Prostate gland (tissue), 2 donors: ENCODE measurements around the gene DDX49. TPM values are rescaled to one million over a fixed set of nuclear protein-coding genes. Genes with fewer than 3 reads are reported as not detected.

Experiments
- DNase-seq: peaks from one replicate; pipeline ENCODE4 v3.0.0-alpha.2; 2019; ENCODE audit warnings: low spot score
- H3K27ac ChIP-seq, 2 donors: fragments of 200-600 bp; sonication (generic); 2 replicates each; pipeline ENCODE4 v1.5.1; 2017 to 2019
- H3K27me3 ChIP-seq: fragments of 200-600 bp; sonication (generic); replicated peaks from 2 replicates; pipeline ENCODE4 v1.5.1; 2019; ENCODE audit not compliant: insufficient read depth
- H3K36me3 ChIP-seq, 2 donors: fragments of 200-600 bp; sonication (generic); 1 replicate in 1 of 2; 2 replicates in 1 of 2; pipeline versions ENCODE4 v1.5.1 to v1.8.1; 2017 to 2019
- H3K4me1 ChIP-seq: fragments of 200-600 bp; sonication (generic); replicated peaks from 2 replicates; pipeline ENCODE4 v1.5.1; 2019
- H3K4me3 ChIP-seq, 2 donors: fragments of 200-600 bp; sonication (generic); 2 replicates each; pipeline ENCODE4 v1.5.1; 2017 to 2019
- H3K9me3 ChIP-seq: fragments of 200-600 bp; sonication (generic); 2 replicates; pipeline ENCODE4 v1.5.1; 2017
- POLR2A ChIP-seq: fragments of 450-650 bp; IDR thresholded peaks from one replicate; pipeline ENCODE4 v1.6.1; 2016; ENCODE audit warnings: antibody characterized with exemption, mild to moderate bottlenecking
- POLR2AphosphoS5 ChIP-seq: sonication (generic); formaldehyde crosslinking; IDR thresholded peaks from one replicate; pipeline ENCODE4 v1.6.1; 2017; ENCODE audit warnings: antibody characterized with exemption
- WGBS: methylation state at CpG from one replicate; pipeline ENCODE4 v1.1.5; 2018; 5-methylcytosine and 5-hydroxymethylcytosine counted together
- intact Hi-C: fragments of 100-400 bp; cut with DNase I; formaldehyde crosslinking; loops from one replicate; pipeline ENCODE4 v1.14.2; 2022
- total RNA-seq, 2 donors: library from RNA; depleted of rRNA; stranded (reverse); fragments of >200 nt; gene quantifications; one replicate each; pipeline ENCODE4 v1.1.0, GENCODE V29; 2016
- TF ChIP-seq, protein P1 (sequence below), 4 experiments: fragments of 200-600 bp in 2 of 4; fragments of 450-650 bp in 2 of 4; sonication (generic) in 2 of 4; IDR thresholded peaks; 1 replicate in 3 of 4; 2 replicates in 1 of 4; pipeline ENCODE4 v1.5.1; 2016 to 2019; ENCODE audit warnings: antibody characterized with exemption in 4 of 4, mild to moderate bottlenecking in 2 of 4, moderate library complexity in 2 of 4

Gene DDX49
- total RNA-seq, 2 donors from 2014 or later, result 72.0 to 91.2 TPM

DNA sequence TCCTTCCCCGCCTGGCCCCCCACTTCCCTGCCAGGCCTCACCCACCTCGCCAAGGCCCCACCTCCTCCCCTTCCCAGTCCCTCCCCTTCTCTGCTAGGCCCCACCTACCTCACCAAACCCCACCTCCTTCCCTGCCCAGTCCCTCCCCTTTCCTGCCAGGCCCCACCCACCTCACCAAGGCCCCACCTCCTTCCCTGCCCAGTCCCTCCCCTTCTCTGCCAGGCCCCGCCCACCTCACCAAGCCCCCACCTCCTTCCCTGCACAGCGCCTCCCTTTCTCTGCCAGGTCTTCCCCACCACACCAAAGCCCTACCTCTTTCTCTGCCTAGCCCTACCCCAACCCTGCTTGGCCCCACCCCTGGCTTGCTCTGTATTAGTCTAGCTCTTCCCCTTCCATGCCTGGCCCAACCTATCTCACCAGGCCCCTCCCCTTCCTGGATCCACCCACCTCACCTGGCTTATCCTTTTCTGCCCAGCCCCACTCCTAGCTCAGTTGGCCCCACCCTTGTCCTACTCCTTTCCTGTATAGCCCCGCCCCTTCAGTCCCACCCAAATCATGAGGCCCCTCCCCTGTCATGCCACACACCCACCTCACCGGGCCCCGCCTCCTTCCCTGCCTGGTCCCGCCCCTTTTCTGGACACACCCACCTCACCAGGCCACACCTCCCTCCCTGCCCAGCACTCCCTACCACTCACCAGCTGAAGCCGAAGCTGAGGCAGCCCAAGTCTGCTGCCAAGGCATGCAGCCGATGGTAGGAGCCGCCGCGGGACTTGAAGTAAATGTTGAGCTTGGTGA is 39.7 kb upstream of the DDX49 start:
- no peaks in the 10 kb centered on the region for H3K9me3 ChIP-seq
- H3K36me3 ChIP-seq, result no peaks in the 10 kb centered on the region
- TF ChIP-seq, protein P1, sequence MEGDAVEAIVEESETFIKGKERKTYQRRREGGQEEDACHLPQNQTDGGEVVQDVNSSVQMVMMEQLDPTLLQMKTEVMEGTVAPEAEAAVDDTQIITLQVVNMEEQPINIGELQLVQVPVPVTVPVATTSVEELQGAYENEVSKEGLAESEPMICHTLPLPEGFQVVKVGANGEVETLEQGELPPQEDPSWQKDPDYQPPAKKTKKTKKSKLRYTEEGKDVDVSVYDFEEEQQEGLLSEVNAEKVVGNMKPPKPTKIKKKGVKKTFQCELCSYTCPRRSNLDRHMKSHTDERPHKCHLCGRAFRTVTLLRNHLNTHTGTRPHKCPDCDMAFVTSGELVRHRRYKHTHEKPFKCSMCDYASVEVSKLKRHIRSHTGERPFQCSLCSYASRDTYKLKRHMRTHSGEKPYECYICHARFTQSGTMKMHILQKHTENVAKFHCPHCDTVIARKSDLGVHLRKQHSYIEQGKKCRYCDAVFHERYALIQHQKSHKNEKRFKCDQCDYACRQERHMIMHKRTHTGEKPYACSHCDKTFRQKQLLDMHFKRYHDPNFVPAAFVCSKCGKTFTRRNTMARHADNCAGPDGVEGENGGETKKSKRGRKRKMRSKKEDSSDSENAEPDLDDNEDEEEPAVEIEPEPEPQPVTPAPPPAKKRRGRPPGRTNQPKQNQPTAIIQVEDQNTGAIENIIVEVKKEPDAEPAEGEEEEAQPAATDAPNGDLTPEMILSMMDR (IDR thresholded peaks at IDR 0.05), result no peak
- TF ChIP-seq POLR2A (no peak), POLR2AphosphoS5 (no peak)
- no peak for DNase-seq
- no peak overlapping the region for H3K4me3 ChIP-seq
- intact Hi-C loops, result no loop called here
- no peaks in the 10 kb centered on the region for H3K27me3 ChIP-seq
- no peak overlapping the region for H3K27ac ChIP-seq
- WGBS, result 76% methylated on average over 13 of the region's 13 CpGs
- H3K4me1 ChIP-seq, result no peaks in the 10 kb centered on the region

DNA sequence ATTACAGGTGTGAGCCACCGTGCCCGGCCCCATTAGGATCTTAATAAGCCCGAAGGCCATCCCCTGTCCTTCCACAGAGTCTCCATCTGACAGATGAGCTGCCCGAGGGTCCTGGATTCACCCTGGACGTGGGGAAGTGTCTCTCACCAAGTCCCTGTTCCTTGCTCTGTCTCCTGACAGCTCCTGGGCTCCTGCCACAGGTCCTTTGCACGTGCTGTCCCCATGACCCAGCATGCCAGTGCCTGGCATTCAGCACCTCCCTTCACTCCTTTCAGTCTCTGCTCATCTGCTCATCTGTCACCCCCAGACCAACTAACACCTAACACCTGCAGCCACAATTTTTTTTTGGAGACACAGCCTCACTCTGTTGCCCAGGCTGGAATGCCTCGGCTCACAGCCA is 38.0 kb upstream of the DDX49 start:
- Histone ChIP-seq H3K9me3 (no peaks in the 10 kb centered on the region), H3K27ac (no peak overlapping the region)

DNA sequence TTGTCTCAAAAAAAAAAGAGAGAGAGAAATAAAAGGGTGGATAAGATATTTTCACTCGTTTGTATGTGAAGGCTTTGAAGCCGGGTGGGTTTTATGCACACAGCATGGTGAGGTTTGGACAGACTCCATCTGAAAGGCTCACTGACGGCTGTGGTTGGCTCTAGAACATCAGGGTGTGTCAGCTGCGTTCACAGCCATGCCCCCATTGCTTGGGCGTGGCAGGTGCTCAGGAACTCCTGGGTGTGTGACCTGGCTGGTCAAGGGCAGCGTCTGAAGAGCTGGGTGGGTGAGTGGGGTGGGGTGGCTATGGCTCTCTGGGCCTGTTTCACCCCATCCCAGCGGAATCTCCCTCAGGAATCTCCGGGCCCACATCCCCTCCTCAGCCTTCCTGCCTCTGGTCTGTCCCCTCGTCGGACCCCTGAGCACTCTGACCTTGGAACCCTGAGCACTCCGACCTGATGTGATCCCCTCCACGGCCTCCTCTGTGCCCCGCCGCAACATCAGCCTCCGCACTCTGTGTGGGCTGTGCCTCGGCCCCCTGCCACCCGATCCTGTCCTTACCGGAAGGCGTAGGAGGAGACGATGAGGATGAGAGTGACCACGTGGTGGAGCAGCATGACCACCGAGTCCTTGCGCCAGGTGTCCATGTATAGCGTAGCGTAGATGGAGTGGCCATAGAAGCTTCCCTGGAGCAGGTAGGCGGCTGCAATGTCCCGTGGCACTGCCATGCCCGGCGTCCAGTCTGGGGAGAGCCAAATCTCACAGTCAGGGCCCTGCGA is 35.8 kb upstream of the DDX49 start:
- no peak for TF ChIP-seq POLR2A
- TF ChIP-seq, protein P1 (IDR thresholded peaks at IDR 0.05), result no peak
- TF ChIP-seq POLR2AphosphoS5, result no peak
- no peak for DNase-seq
- Histone ChIP-seq H3K4me3 (no peak overlapping the region), H3K4me1 (no peaks in the 10 kb centered on the region), H3K27me3 (no peaks in the 10 kb centered on the region), H3K9me3 (no peaks in the 10 kb centered on the region), H3K27ac (no peak overlapping the region), H3K36me3 (no peaks in the 10 kb centered on the region)
- intact Hi-C loops, result no loop called here
- 87% methylated on average over 30 of the region's 30 CpGs for WGBS

More for the DNA sequence above, 38.0 kb upstream of the DDX49 start:
- TF ChIP-seq, protein P1 (IDR thresholded peaks at IDR 0.05), result no peak
- TF ChIP-seq POLR2A (no peak), POLR2AphosphoS5 (no peak)
- no peaks in the 10 kb centered on the region for H3K27me3 ChIP-seq
- H3K36me3 ChIP-seq, result no peaks in the 10 kb centered on the region
- H3K4me3 ChIP-seq, result no peak overlapping the region
- intact Hi-C loops, result no loop called here
- no peaks in the 10 kb centered on the region for H3K4me1 ChIP-seq
- 94% methylated on average over 7 of the region's 7 CpGs for WGBS
- no peak for DNase-seq

DNA sequence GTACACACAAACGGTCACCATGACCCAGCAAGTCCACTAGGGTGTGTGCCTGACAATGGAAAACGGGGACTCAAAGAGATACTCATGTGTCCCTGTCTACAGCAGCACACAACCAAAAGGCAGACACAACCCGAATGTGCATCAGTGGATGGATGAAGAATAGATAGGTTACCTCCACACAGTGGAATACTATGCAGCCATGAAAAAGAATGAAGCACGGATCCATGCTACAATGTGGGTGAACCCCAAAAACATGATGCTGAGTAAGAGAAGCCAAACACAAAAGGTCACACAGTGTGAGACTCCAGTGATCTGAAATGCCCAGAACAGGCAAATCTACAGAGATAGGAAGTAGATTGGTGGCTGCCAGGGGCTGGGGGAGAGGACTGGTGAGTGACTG is 32.5 kb upstream of the DDX49 start:
- intact Hi-C loops, result no loop called here
- H3K27ac ChIP-seq, result no peak overlapping the region
- H3K36me3 ChIP-seq, result no peaks in the 10 kb centered on the region
- 95% methylated on average over 4 of the region's 4 CpGs for WGBS
- no peak for DNase-seq
- H3K27me3 ChIP-seq, result no peaks in the 10 kb centered on the region
- H3K9me3 ChIP-seq, result no peaks in the 10 kb centered on the region
- H3K4me3 ChIP-seq, result no peak overlapping the region
- H3K4me1 ChIP-seq, result no peaks in the 10 kb centered on the region
- no peak for TF ChIP-seq POLR2A
- TF ChIP-seq, protein P1 (IDR thresholded peaks at IDR 0.05), result no peak
- no peak for TF ChIP-seq POLR2AphosphoS5
